ENCODE results near the gene METTL16. TPM values are rescaled to one million over a fixed set of nuclear protein-coding genes. Genes with fewer than 3 reads are reported as not detected.

Gene METTL16
- total and polyA plus RNA-seq, 2 donors from 2014 or later, result 18.0 to 37.2 TPM

- intact Hi-C loops (cut with DNase I), result no loop called here
- TF ChIP-seq, protein P1, sequence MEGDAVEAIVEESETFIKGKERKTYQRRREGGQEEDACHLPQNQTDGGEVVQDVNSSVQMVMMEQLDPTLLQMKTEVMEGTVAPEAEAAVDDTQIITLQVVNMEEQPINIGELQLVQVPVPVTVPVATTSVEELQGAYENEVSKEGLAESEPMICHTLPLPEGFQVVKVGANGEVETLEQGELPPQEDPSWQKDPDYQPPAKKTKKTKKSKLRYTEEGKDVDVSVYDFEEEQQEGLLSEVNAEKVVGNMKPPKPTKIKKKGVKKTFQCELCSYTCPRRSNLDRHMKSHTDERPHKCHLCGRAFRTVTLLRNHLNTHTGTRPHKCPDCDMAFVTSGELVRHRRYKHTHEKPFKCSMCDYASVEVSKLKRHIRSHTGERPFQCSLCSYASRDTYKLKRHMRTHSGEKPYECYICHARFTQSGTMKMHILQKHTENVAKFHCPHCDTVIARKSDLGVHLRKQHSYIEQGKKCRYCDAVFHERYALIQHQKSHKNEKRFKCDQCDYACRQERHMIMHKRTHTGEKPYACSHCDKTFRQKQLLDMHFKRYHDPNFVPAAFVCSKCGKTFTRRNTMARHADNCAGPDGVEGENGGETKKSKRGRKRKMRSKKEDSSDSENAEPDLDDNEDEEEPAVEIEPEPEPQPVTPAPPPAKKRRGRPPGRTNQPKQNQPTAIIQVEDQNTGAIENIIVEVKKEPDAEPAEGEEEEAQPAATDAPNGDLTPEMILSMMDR (IDR thresholded peaks at IDR 0.05; ENCODE audit: borderline replicate concordance, extremely low read depth, insufficient read depth), result no peak
- H3K4me1 ChIP-seq (ENCODE audit: control insufficient read depth in 2 of 3, insufficient read depth in 2 of 3, low read depth in 1 of 3, low read length in 3 of 3), result no peaks in the 10 kb centered on the region
- H3K4me3 ChIP-seq (ENCODE audit: low read length in 3 of 3), result no peak overlapping the region
- no peak for FAIRE-seq
- no peaks in the 10 kb centered on the region for H3K27me3 ChIP-seq (ENCODE audit: control insufficient read depth, insufficient read depth, low read length)
- H3K9ac ChIP-seq (ENCODE audit: low read length in 3 of 3), result no peak overlapping the region
- H3K27ac ChIP-seq (ENCODE audit: low read depth in 2 of 2, low read length in 2 of 2), result no peak overlapping the region
- no peak for DNase-seq
- no peaks in the 10 kb centered on the region for H3K9me3 ChIP-seq (ENCODE audit: control insufficient read depth in 2 of 3, insufficient read depth in 1 of 3, low read length in 3 of 3)
- peaks cover 9 to 36% (median 12%) of the 10 kb centered on the region in 3 donors for H3K36me3 ChIP-seq (ENCODE audit: control insufficient read depth in 2 of 3, insufficient read depth in 3 of 3, low read length in 3 of 3)
Observed at GRCh38 chr17:2436316-2436905, 75.3 kb downstream of the METTL16 start.

DNA sequence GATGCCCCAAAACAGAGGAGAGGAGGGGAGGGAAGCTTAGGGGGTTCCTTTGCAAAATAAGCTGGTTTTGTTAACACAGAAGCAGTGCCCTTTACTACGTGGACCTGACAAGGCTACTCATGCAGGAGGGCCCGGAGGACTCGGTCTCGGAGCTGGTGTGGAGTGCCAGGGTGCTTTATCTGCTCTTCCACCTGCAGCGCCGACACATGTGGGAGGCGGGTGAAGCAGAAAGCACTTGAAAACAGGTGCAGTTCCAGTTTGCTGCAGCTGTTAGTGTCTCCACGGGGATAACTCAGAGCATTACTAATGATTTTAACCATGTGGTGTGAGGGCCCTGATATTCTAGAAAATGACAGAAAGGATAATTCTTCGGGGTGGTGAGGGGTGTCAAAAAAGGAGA, 75.8 kb downstream of the METTL16 start:
- no peaks in the 10 kb centered on the region for H3K4me1 ChIP-seq (ENCODE audit: control insufficient read depth in 2 of 3, insufficient read depth in 2 of 3, low read depth in 1 of 3, low read length in 3 of 3)
- no peaks in the 10 kb centered on the region for H3K9me3 ChIP-seq (ENCODE audit: control insufficient read depth in 2 of 3, insufficient read depth in 1 of 3, low read length in 3 of 3)
- no peak overlapping the region for H3K4me3 ChIP-seq (ENCODE audit: low read length in 3 of 3)
- no peak overlapping the region for H3K9ac ChIP-seq (ENCODE audit: low read length in 3 of 3)
- H3K36me3 ChIP-seq (ENCODE audit: control insufficient read depth in 2 of 3, insufficient read depth in 3 of 3, low read length in 3 of 3), result peaks cover 5 to 31% (median 12%) of the 10 kb centered on the region in 3 donors
- TF ChIP-seq, protein P1 (IDR thresholded peaks at IDR 0.05; ENCODE audit: borderline replicate concordance, extremely low read depth, insufficient read depth), result no peak
- intact Hi-C loops (cut with DNase I), result no loop called here
- DNase-seq, result no peak
- H3K27me3 ChIP-seq (ENCODE audit: control insufficient read depth, insufficient read depth, low read length), result no peaks in the 10 kb centered on the region
- FAIRE-seq, result no peak
- H3K27ac ChIP-seq (ENCODE audit: low read depth in 2 of 2, low read length in 2 of 2), result no peak overlapping the region

DNA sequence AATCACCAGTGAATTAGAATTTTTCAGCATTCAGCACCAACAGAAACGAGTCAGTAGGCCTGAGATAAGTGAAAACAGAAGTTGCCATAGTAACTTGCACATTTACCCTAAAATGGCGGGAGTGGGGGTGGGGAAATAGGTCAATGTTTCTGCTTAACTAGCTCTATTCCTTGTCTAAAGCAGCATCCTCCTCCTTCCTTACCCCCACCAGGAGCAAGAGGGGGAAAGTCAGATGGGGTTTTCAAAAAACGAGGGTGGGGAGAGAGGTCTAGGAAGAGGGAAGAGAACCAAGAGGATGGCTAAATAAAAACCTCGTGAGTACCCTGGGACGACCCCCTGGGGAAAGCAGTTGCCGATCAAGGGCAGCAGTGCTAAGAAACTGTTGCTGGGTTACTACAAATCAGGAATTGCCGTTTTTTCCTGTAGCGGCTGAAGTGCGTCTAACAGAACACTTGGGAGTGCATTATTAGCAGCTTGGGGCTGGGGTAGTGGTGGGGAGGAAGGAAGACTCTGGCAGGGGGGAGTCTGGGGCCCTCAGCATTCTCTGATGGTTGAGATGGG, 76.4 kb downstream of the METTL16 start:
- intact Hi-C loops (cut with DNase I), result no loop called here
- Histone ChIP-seq H3K27me3 (ENCODE audit: control insufficient read depth, insufficient read depth, low read length) (no peaks in the 10 kb centered on the region), H3K4me3 (ENCODE audit: low read length in 3 of 3) (no peak overlapping the region), H3K4me1 (ENCODE audit: control insufficient read depth in 2 of 3, insufficient read depth in 2 of 3, low read depth in 1 of 3, low read length in 3 of 3) (no peaks in the 10 kb centered on the region), H3K9ac (ENCODE audit: low read length in 3 of 3) (no peak overlapping the region), H3K9me3 (ENCODE audit: control insufficient read depth in 2 of 3, insufficient read depth in 1 of 3, low read length in 3 of 3) (no peaks in the 10 kb centered on the region), H3K36me3 (ENCODE audit: control insufficient read depth in 2 of 3, insufficient read depth in 3 of 3, low read length in 3 of 3) (peaks cover 5 to 31% (median 12%) of the 10 kb centered on the region in 3 donors), H3K27ac (ENCODE audit: low read depth in 2 of 2, low read length in 2 of 2) (no peak overlapping the region)
- peak in 1 of 5 donors; percentile 34 for DNase-seq
- no peak for FAIRE-seq
- TF ChIP-seq, protein P1 (IDR thresholded peaks at IDR 0.05; ENCODE audit: borderline replicate concordance, extremely low read depth, insufficient read depth), result no peak

All from kidney (tissue), 14 donors.